ENCODE data around the gene SPATA31A7. TPM values are rescaled to one million over a fixed set of nuclear protein-coding genes. Genes with fewer than 3 reads are reported as not detected.
"Not testable (repeated sequence)": the region's sequence is repeated elsewhere in the genome, so short reads cannot be mapped to it uniquely, and the experiment has no call there.

The SPATA31A7 gene
- total RNA-seq (2014; rRNA removed; shearing (Covaris generic)) = 0.03 TPM in 1 of 2 replicates, not detected in the other
- polyA plus RNA-seq (2015; cell fraction: cytosol; rRNA removed) = 0.11 and 0.29 TPM in 2 replicates
- polyA plus RNA-seq (2015; cell fraction: nucleus; rRNA removed) = 0.14 TPM in 1 of 2 replicates, not detected in the other

DNA sequence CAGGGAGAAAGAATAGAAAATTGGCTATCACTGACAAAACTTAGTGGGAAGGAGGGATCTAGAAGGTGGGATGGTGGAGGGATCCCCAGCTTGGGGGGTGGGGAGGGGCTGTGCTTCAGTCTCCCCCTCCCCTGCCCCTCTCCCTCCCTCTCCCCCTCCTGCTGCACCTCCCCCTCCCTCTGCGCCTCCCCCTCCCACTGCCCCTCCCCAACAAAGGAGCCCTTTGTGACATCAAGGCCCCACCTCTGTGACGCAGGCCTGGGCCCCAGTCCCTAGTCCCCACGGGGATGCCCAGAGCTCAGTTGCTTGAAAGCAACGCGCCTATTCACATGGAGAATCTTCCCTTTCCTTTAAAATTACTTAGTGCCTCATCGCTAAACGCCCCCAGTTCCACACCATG is at the start of gene SPATA31A7:
SPATA31A7 (plus strand) TSS at position 301 of the 400 bp plus-strand sequence; CDS start at position 330, 29 bp downstream.
- in situ Hi-C loops (cut with HindIII; ENCODE audit: low pct_unique_long_range_greater_than_20kb, low sequenced_read_pairs) = not testable (repeated sequence)

DNA sequence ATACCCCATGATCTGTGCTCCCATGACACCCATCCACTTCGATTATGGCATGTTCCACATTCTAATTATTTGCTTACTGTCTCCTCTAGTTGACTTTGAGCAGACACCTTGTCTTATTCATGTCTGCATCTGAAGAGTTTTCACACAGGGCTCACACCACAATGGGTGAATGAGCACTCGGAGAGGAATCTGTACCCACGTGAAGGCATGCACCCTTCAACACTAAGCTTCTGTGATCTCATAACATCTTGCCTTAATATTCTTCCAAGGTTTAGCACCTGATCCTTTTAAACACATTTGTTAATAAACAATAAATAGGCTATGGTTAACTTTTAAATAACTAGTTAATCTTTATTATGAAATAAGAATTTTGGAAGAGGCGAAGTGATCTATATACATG is 36.6 kb downstream of the SPATA31A7 start:
- peak; percentile 49 for DNase-seq (ENCODE audit: low read depth, low spot score)
- in situ Hi-C loops (cut with HindIII; ENCODE audit: low pct_unique_long_range_greater_than_20kb, low sequenced_read_pairs) = not testable (repeated sequence)

More for the DNA sequence above, at the start of gene SPATA31A7:
- not testable (repeated sequence) for DNase-seq (ENCODE audit: low read depth, low spot score)

Small RNAs within 50 kb of the gene (small RNA-seq; reads per million reads assigned to genes)
- gene BX005040.2 = 0 reads per million in 2 experiments

All from SK-MEL-5 (cell line).